Femur (tissue), 1 donor: ENCODE results near the gene DLG5.
A peak's percentile ranks its signal among the peaks of the same experiment; 100 is the strongest.

Source experiments
- DNase-seq: peaks from one replicate; pipeline ENCODE4 v3.0.0-alpha.2; 2017

DLG5 gene

DNA sequence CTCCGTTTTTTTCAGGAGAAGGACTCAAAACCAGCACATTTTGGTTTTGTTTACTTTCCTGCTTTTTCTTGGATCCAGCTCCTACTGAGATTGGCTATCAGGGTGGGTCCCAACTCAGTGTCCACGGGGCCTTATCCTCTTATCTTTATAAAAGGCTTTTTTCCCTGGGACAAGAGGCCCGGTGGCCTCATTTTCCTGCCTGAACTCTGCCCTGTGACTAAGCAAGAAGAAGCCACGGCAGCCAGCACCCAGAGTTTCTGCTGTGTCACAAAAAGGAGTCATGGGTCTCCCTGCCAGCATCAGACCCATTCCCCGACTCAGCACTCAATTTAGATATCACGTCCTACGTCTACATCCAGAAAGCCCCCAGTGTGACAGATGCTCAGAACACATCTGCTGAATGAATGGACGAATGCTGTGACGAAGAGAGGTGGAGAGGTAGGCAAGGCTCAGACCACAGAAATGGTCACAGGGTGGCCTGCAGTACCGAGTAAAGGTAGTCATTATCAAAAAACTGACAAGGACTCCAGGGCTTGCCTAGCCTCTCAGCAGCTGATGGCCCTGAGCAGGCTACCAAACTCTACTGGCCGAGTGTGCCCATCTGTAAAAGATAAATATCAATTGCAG lies 16.7 kb downstream of the DLG5 start:
- no peak for DNase-seq

DNA sequence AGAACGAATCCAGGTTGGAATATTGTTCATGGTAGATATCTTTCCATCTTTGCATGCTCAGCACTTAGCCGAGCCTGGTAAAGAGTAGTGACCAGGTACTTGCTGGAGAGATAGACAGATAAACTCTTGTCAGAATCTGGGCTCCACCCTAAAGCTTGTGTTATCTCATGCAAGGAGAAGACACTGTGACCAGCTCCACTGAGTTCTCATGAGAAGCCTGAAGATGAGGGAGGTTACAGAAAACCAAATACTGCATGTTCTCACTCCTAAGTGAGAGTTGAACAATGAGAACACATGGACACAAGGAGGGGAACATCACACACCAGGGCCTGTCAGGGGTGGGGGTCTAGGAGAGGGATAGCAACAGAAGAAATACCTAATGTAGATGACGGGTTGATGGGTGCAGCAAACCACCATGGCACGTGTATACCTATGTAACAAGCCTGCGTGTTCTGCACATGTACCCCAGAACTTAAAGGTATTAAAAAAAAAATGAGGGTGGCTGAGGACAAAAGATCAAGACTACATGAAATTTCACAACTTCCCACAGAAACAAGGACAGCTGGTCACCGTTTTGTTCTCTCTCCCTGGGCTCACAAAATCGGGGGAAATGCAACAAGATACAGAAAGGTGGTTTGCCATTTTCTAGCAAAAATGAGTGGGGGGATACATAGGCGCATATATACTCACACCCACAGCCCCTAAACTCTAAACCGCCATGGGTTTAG lies 17.4 kb downstream of the DLG5 start:
- DNase-seq = no peak

- DNase-seq = no peak
Observed at GRCh38 chr10:77907900-77908717, 18.4 kb downstream of the DLG5 start.

DNA sequence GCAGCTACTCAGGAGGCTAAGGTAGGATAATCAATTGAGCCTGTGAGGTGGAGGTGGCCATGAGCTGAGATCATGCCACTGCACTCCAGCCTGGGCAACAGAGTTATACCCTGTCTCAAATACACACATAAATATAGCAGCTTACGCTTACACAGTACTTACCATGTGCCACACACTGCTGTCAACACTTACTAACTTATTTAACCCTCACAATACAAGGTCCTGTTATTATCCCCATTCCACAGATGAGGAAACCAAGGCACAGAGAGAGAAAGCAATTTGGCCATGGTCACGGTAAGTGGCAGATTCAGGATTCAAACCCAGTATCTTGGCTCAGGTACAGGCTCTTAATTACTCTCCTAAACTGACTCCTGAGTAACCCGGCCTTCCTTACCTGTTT lies 19.1 kb downstream of the DLG5 start:
- no peak for DNase-seq

DNA sequence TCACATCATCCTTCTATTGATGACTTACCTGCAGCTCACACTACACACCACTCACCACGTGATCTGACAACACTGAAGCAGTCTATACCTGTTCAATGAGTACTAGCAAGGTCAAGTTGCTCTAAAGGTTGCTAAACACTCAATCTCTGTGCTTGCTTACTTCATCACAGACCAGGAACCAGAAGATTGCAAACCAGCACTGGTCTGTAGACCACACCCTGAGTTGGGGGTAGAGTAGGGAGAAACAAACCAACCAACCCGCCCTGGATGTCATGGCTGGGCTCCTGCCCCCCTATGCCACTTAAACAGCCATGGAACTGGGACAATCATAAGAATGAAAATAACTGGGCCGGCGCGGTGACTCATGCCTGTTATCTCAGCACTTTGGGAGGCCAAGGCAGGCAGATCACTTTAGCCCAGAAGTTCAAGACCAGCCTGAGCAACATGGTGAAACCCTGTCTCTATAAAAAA lies 19.6 kb downstream of the DLG5 start:
- DNase-seq = no peak

GRCh38 chr10:77905781-77906180 lies 20.8 kb downstream of the DLG5 start:
- DNase-seq = no peak

- no peak for DNase-seq
Observed at GRCh38 chr10:77905086-77905748, 21.3 kb downstream of the DLG5 start.

- DNase-seq = no peak
Observed at GRCh38 chr10:77904100-77904840, 22.3 kb downstream of the DLG5 start.

DNA sequence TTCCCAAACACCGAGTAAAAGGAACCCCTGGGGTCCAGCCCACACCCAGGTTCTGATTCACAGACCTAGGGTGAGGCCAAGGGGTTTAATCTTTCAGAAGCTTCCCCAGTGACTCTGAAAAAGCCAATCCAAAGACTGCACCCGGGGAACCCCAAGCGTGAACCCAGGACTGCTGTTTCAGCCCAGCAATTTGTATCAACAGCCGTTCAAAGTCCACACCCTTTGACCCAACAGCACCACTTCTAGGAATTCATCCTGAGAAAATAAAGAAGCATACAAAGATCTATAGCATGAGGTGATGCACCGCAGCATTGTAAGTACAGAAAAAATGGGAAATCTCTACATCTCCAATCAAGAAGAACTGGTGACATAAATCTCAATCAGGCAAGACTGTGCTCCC lies 24.4 kb downstream of the DLG5 start:
- DNase-seq = no peak

- no peak for DNase-seq
Observed at GRCh38 chr10:77901743-77902142, 24.8 kb downstream of the DLG5 start.

GRCh38 chr10:77899690-77900089 lies 26.9 kb downstream of the DLG5 start:
- no peak for DNase-seq

- DNase-seq = peak; percentile 37
Observed at GRCh38 chr10:77899080-77899477, 27.5 kb downstream of the DLG5 start.

- no peak for DNase-seq
Observed at GRCh38 chr10:77898323-77899079, 28.1 kb downstream of the DLG5 start.

DNA sequence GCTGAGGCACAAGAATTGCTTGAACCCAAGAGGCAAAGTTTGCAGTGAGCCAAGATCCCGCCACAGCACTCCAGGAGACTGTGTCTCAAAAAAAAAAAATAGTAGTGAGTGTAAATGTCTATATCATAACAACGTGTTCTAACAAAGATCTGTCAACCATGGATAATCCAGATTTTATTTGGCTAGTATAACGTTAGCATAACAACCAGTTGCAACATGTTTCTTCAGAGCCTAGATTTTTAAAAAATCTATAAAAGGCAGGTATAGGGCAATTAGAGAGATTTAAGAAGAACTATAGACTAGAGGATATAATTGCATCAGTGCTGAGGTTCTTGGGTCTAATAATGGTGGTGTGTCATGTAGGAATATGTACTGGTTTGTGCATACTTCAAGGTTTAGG lies 30.5 kb downstream of the DLG5 start:
- DNase-seq = no peak

GRCh38 chr10:77894058-77894457 lies 32.5 kb downstream of the DLG5 start:
- no peak for DNase-seq

DNA sequence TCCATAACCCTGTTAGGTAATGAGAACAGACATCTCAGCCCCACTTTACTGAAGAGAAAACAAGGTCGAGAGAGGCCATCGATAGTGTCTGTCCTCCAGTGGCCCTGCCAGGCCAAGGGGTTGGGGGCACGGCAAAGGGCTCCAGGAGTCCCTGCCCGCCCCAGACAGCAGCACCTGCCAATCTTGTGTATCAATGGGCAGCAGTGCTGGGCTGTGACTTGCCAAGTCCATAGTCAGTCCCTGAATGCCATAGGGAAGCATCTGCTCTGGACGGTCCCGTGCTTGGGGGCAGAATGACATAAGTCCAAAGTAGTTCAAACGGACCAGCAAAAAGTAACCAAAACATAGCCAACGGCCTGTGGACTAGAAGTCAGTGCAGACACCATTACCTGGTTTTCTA lies 33.2 kb downstream of the DLG5 start:
- no peak for DNase-seq

DNA sequence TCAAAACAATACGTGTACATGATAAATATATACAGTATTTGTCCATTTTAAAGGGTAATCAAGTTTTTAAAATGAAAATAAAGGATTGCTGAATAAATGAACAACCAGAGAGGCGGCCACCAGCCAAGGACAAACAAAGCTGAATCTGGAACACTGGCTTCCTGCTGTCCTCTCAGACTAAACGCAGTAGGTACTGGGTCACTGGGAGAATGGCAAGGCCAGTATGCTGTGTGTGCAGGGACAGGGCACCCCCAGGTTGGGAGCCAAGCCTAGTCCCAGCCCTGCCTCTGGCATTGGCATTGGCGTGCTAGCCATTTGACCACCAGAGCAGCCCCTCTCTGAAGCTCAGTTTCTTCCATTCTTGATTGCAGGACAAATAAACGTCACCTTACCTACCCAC lies 33.8 kb downstream of the DLG5 start:
- DNase-seq = no peak

DNA sequence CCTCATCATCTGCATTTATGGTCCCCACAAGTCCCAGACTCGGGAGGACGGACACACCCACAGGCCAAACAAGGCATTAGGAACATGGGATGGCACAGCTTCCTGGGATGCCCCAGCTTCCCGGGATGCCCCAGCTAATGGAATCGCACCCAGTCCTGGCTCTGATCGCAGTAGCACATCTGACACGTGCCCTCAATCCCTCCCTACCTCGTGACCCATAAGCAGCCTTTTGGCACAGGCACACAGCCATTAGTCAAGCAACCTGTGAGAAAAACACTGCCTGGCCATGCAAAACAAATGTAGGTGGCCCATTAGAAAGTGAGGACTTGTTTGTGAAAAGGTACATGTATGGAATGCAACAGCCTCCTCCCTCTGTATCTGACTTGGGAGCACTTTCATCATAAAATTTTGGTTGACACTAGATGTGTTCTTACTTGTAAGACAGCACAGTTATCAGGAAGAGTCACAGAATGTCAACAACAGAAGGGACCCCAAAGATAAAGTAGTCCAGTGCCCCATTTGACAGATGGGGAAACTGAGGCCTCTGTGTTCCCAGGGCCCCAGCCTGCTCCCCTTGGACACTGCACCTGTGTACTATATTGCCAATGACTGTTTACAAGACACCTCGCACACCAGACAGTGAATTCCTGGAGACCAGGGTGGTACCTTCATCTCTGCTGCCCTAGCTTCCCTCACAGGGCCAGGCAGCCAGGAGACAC lies 34.4 kb downstream of the DLG5 start:
- DNase-seq = no peak

- no peak for DNase-seq
Observed at GRCh38 chr10:77890097-77890496, 36.5 kb downstream of the DLG5 start.

DNA sequence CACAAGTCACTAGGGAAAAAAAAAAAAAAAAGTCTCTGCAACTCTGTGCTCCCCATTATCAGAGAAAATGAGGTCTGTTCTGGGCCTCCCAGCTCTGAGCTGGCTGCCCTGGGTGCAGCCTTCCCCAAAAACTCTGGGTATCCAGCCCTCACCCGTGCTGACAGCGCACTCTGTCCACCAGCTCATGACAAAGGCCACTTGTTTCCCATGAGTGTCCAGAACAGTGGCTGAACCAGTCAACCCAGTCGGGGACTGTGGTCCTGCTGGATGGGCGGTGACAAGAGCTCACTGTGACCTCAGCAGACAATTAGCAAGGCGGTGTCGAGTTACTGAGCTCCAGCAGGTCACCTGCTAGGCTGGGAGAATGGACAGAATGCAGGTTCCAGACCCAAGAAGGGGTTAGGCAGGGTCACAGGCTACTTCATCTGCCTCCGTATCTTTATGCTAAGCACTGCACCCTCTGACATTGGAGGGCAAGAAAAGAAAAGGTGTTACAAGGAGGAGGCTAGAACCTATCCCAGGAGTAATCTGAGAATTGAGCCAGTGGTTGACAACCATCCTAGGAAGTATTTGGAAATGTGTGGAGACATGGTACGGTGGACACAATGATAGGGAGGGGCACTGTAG lies 37.2 kb downstream of the DLG5 start:
- DNase-seq = no peak

- DNase-seq = no peak
Observed at GRCh38 chr10:77888356-77888703, 38.2 kb downstream of the DLG5 start.
